WTC11 (cell line): Measurements from ENCODE around the gene WDR31. TPM values are rescaled to one million over a fixed set of nuclear protein-coding genes. Genes with fewer than 3 reads are reported as not detected.
"Not testable (repeated sequence)": the region's sequence is repeated elsewhere in the genome, so short reads cannot be mapped to it uniquely, and the experiment has no call there.

Source experiments
- ATAC-seq: fragments of 200-7000 bp; cut with Tn5 transposase; 2 replicates; pipeline ENCODE4 v1.10.0; 2021; ENCODE audit warnings: mild to moderate bottlenecking, moderate library complexity
- CTCF ChIA-PET: fragments of 300-600 bp; sonication (Branson Sonifier 250); formaldehyde crosslinking; loops from one replicate; lab custom pipeline; 2021; ENCODE audit warnings: antibody characterized with exemption; lab: Charles Lee
- POLR2A ChIA-PET: fragments of 350-600 bp; sonication (Branson Sonifier 250); formaldehyde crosslinking; loops from one replicate; lab custom pipeline; 2021; ENCODE audit warnings: antibody characterized with exemption; lab: Charles Lee
- DNase-seq: peaks from one replicate; pipeline ENCODE4 v3.0.0; 2021; ENCODE audit warnings: low spot score
- H3K27ac Mint-ChIP-seq: 2 replicates; pipeline ENCODE4 v1.8.0; 2021; ENCODE audit warnings: mixed read lengths
- H3K27me3 Mint-ChIP-seq: 2 replicates; pipeline ENCODE4 v1.8.0; 2021; ENCODE audit warnings: low read depth, mild to moderate bottlenecking, moderate library complexity, mixed read lengths
- H3K36me3 Mint-ChIP-seq: 2 replicates; pipeline ENCODE4 v1.8.0; 2021; ENCODE audit warnings: mixed read lengths
- H3K4me1 Mint-ChIP-seq: 2 replicates; pipeline ENCODE4 v1.8.0; 2022; ENCODE audit warnings: mixed read lengths
- H3K4me3 Mint-ChIP-seq: 2 replicates; pipeline ENCODE4 v1.8.0; 2021; ENCODE audit warnings: mild to moderate bottlenecking, moderate library complexity, mixed read lengths
- H3K9me3 Mint-ChIP-seq: 2 replicates; pipeline ENCODE4 v1.8.0; 2021; ENCODE audit warnings: mixed read lengths
- GABPB1 ChIP-seq: sonication (generic); formaldehyde crosslinking; IDR thresholded peaks from 2 replicates; pipeline ENCODE4 v1.8.1; 2023; ENCODE audit warnings: mild to moderate bottlenecking, missing genetic modification reagents
- NFATC4 ChIP-seq: fragments of 250-450 bp; sonication (Bioruptor Pico); IDR thresholded peaks from 2 replicates; pipeline ENCODE4 v1.9.0; 2021; ENCODE audit warnings: mild to moderate bottlenecking
- PRRX2 ChIP-seq: fragments of 250-450 bp; sonication (Bioruptor Pico); IDR thresholded peaks from 2 replicates; pipeline ENCODE4 v1.8.0; 2021; ENCODE audit warnings: mild to moderate bottlenecking
- ZNF121 ChIP-seq: sonication (generic); formaldehyde crosslinking; IDR thresholded peaks from 2 replicates; pipeline ENCODE4 v1.8.0; 2023; ENCODE audit warnings: missing genetic modification reagents
- ZNF396 ChIP-seq: fragments of 250-450 bp; sonication (Bioruptor Pico); IDR thresholded peaks from 2 replicates; pipeline ENCODE4 v1.8.0; 2021; ENCODE audit warnings: mild to moderate bottlenecking, moderate library complexity, borderline replicate concordance
- total RNA-seq: library from RNA; stranded (reverse); gene quantifications from 3 replicates; pipeline ENCODE4 v1.2.3, GENCODE V29; 2021
- TF ChIP-seq, protein P1 (sequence below): sonication (generic); formaldehyde crosslinking; IDR thresholded peaks from 2 replicates; pipeline ENCODE4 v1.8.1; 2023; ENCODE audit warnings: mild to moderate bottlenecking, missing genetic modification reagents, moderate library complexity
- TF ChIP-seq, protein P2 (sequence below): fragments of 250-450 bp; sonication (Bioruptor Pico); IDR thresholded peaks from 2 replicates; pipeline ENCODE4 v1.9.0; 2021; ENCODE audit warnings: mild to moderate bottlenecking
- TF ChIP-seq, protein P3 (sequence below): sonication (generic); formaldehyde crosslinking; IDR thresholded peaks from 2 replicates; pipeline ENCODE4 v1.8.0; 2022; ENCODE audit warnings: missing genetic modification reagents
- TF ChIP-seq, protein P4 (sequence below): sonication (generic); formaldehyde crosslinking; IDR thresholded peaks from 2 replicates; pipeline ENCODE4 v1.8.1; 2022; ENCODE audit warnings: missing genetic modification reagents, borderline replicate concordance

WDR31 gene
- total RNA-seq, 1 experiment from 2014 or later = 0.37 TPM

DNA sequence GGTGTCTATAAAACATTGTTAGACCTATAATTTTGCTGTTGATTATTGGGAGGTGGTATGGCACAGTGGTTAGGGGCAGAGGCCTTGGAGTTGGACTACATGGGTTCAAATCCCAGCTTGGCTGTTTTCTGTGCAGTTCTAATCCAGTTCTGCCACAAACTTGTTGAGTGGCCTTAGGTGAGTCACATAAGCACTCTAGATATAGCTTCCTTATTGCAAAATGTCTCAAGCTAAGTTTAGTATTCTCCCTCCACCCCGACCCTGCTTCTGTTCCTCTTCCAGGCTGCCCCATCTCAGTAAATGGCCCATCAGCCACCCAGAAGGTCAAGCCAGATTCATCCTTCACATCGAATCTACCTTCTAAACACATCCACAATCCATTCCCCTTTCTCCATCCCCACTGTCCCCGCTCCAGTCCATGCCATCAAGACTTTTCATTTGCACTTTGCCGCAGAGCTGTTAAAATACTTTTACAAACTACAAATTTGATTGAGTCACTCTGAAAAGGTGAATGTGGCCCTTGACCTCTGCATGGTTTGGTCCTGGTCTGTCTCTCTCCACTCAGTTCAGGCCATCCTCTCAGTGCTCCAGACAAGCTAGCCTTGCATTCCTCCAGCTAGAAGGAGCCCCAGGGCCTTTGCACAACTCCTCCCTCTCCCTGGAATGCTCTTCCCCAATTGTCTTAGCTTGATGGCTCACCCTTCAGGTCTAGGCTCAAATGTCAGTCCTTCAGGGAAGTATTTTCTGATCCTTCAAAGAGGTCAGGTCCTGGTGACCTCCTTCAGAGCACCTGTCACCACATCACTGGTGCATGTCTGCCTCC is 46.7 kb upstream of the WDR31 start (continued):
- TF ChIP-seq, protein P1, sequence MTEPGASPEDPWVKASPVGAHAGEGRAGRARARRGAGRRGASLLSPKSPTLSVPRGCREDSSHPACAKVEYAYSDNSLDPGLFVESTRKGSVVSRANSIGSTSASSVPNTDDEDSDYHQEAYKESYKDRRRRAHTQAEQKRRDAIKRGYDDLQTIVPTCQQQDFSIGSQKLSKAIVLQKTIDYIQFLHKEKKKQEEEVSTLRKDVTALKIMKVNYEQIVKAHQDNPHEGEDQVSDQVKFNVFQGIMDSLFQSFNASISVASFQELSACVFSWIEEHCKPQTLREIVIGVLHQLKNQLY = no peak
- TF ChIP-seq ZNF396 (CRISPR knock-in tag) = no peak
- TF ChIP-seq, protein P2, sequence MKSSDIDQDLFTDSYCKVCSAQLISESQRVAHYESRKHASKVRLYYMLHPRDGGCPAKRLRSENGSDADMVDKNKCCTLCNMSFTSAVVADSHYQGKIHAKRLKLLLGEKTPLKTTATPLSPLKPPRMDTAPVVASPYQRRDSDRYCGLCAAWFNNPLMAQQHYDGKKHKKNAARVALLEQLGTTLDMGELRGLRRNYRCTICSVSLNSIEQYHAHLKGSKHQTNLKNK = no peak
- no peak for TF ChIP-seq PRRX2 (CRISPR knock-in tag)
- TF ChIP-seq, all 79 proteins: peak for 0

DNA sequence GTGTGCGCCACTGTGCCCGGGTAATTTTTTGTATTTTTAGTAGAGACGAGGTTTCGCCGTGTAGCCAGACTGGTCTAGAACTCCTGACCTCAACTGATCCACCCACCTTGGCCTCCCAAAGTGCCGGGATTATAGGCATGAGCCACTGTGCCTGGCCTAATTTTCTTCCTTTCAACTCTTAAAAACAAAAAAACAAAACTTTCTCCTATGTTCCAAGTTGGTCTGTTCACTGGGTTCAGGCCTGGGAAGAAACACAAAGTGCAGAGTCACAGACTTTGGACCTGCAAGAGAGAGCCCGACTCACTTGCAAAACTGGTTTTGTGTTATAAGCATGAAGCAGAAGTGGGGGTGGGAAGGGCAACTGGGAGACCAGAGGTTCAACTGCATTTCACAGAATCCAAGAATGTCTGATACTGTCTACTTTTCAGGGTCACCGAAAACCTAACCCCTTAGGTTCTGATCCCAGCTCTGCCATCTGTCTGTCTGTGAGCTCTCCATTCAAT is 41.9 kb upstream of the WDR31 start:
- H3K4me1 Mint-ChIP-seq = peaks cover 15% of the 10 kb centered on the region
- DNase-seq (no peak), ATAC-seq (no peak)
- TF ChIP-seq NFATC4 (CRISPR knock-in tag) = no peak
- 0 out of 2 replicates have a peak, but pooled peaks have one; percentile 14 for TF ChIP-seq GABPB1 (CRISPR knock-in tag)
- TF ChIP-seq, all 79 proteins: peak for 1
- H3K27me3 Mint-ChIP-seq = no peaks in the 10 kb centered on the region; the same call in 1 of the 2 replicates
- H3K4me3 Mint-ChIP-seq = no peak overlapping the region
- no peaks in the 10 kb centered on the region for H3K9me3 Mint-ChIP-seq
- ChIA-PET CTCF (interaction anchor here (1.0 kb wide), 1 partner anchor 273 kb away, joined by 3 read pairs; no protein-coding TSS in a partner anchor), POLR2A (no interaction called here)
- H3K36me3 Mint-ChIP-seq = no peaks in the 10 kb centered on the region; the same call in 1 of the 2 replicates
- H3K27ac Mint-ChIP-seq = no peak overlapping the region

DNA sequence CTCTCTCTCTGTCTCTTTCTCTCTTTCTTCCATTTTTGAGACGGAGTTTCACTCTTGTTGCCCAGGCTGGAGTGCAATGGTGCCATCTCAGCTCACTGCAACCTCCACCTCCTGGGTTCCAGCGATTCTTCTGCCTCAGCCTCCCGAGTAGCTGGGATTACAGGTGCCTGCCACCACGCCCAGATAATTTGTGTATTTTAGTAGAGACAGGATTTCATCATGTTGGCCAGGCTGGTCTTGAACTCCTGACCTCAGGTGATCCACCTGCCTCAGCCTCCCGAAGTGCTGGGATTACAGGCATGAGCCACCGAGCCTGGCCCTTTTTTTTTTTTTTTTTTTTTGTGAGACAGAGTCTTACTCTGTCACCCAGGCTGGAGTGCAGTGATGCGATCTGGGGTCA is 41.4 kb upstream of the WDR31 start:
- H3K27me3 Mint-ChIP-seq, ATAC-seq, POLR2A ChIA-PET, H3K4me3 Mint-ChIP-seq, DNase-seq, H3K36me3 Mint-ChIP-seq, H3K9me3 Mint-ChIP-seq, H3K27ac Mint-ChIP-seq: not testable (repeated sequence)
- CTCF ChIA-PET = interaction anchor here (0.6 kb wide), 1 partner anchor 110 kb away, joined by 3 read pairs; no protein-coding TSS in a partner anchor
- peaks cover 15% of the 10 kb centered on the region for H3K4me1 Mint-ChIP-seq

DNA sequence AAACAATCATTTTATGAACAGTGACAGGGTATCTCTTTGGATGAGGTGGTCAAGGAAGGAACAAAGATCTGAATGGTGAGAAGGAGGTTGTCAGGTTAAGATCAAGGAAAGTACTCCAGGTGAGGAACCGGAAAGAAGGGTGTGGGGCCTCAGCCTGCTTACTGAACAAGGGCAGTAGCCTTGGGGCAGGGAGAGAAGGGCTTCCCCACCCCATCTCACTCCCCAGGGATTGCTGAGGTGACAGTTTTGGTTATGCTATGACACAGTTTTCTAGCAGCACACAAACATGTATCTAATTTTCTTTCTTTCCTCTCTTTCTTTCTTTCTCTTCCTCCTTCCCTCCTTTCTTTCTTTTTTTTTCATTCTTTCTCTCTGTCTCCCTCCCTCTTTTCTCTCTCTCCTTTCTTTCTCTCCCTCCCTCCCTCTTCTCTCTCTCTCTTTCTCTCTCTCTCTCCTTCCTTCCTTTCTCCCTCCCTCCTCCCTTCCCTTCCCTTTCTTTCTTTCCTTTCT is 40.8 kb upstream of the WDR31 start:
- no peaks in the 10 kb centered on the region for H3K36me3 Mint-ChIP-seq
- 0 out of 2 replicates have a peak overlapping the region, but pooled peaks have one; percentile 10 for H3K27ac Mint-ChIP-seq
- ChIA-PET POLR2A (no interaction called here), CTCF (interaction anchor here (0.6 kb wide), 1 partner anchor 110 kb away, joined by 3 read pairs; no protein-coding TSS in a partner anchor)
- H3K4me1 Mint-ChIP-seq = peaks cover 15% of the 10 kb centered on the region
- TF ChIP-seq, protein P3, sequence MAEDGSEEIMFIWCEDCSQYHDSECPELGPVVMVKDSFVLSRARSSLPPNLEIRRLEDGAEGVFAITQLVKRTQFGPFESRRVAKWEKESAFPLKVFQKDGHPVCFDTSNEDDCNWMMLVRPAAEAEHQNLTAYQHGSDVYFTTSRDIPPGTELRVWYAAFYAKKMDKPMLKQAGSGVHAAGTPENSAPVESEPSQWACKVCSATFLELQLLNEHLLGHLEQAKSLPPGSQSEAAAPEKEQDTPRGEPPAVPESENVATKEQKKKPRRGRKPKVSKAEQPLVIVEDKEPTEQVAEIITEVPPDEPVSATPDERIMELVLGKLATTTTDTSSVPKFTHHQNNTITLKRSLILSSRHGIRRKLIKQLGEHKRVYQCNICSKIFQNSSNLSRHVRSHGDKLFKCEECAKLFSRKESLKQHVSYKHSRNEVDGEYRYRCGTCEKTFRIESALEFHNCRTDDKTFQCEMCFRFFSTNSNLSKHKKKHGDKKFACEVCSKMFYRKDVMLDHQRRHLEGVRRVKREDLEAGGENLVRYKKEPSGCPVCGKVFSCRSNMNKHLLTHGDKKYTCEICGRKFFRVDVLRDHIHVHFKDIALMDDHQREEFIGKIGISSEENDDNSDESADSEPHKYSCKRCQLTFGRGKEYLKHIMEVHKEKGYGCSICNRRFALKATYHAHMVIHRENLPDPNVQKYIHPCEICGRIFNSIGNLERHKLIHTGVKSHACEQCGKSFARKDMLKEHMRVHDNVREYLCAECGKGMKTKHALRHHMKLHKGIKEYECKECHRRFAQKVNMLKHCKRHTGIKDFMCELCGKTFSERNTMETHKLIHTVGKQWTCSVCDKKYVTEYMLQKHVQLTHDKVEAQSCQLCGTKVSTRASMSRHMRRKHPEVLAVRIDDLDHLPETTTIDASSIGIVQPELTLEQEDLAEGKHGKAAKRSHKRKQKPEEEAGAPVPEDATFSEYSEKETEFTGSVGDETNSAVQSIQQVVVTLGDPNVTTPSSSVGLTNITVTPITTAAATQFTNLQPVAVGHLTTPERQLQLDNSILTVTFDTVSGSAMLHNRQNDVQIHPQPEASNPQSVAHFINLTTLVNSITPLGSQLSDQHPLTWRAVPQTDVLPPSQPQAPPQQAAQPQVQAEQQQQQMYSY = no peak
- TF ChIP-seq ZNF121 (CRISPR knock-in tag) = no peak
- no peak for TF ChIP-seq PRRX2 (CRISPR knock-in tag)
- TF ChIP-seq, protein P4, sequence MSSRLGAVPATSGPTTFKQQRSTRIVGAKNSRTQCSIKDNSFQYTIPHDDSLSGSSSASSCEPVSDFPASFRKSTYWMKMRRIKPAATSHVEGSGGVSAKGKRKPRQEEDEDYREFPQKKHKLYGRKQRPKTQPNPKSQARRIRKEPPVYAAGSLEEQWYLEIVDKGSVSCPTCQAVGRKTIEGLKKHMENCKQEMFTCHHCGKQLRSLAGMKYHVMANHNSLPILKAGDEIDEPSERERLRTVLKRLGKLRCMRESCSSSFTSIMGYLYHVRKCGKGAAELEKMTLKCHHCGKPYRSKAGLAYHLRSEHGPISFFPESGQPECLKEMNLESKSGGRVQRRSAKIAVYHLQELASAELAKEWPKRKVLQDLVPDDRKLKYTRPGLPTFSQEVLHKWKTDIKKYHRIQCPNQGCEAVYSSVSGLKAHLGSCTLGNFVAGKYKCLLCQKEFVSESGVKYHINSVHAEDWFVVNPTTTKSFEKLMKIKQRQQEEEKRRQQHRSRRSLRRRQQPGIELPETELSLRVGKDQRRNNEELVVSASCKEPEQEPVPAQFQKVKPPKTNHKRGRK = peak; percentile 87
- H3K27me3 Mint-ChIP-seq = no peaks in the 10 kb centered on the region; the same call in 1 of the 2 replicates
- no peaks in the 10 kb centered on the region for H3K9me3 Mint-ChIP-seq
- ATAC-seq (no peak), DNase-seq (no peak)
- H3K4me3 Mint-ChIP-seq = no peak overlapping the region

DNA sequence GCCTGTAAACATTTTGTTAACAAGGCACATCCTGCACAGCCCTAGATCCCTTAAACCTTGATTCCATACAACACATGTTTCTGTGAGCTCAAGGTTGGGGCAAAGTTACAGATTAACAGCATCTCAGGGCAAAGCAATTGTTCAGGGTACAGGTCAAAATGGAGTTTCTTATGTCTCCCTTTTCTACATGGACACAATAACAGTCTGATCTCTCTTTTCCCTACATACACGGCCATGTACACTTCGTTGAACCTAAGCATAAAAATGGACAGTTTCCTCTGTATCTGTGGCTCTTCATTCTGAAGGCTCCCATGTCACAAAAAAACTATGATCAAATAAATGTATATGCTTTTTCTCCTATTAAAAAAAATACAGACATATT is 39.7 kb upstream of the WDR31 start:
- H3K27ac Mint-ChIP-seq, H3K27me3 Mint-ChIP-seq, H3K36me3 Mint-ChIP-seq, H3K4me3 Mint-ChIP-seq, DNase-seq, POLR2A ChIA-PET, CTCF ChIA-PET, H3K9me3 Mint-ChIP-seq, ATAC-seq: not testable (repeated sequence)
- peaks cover 15% of the 10 kb centered on the region for H3K4me1 Mint-ChIP-seq

DNA sequence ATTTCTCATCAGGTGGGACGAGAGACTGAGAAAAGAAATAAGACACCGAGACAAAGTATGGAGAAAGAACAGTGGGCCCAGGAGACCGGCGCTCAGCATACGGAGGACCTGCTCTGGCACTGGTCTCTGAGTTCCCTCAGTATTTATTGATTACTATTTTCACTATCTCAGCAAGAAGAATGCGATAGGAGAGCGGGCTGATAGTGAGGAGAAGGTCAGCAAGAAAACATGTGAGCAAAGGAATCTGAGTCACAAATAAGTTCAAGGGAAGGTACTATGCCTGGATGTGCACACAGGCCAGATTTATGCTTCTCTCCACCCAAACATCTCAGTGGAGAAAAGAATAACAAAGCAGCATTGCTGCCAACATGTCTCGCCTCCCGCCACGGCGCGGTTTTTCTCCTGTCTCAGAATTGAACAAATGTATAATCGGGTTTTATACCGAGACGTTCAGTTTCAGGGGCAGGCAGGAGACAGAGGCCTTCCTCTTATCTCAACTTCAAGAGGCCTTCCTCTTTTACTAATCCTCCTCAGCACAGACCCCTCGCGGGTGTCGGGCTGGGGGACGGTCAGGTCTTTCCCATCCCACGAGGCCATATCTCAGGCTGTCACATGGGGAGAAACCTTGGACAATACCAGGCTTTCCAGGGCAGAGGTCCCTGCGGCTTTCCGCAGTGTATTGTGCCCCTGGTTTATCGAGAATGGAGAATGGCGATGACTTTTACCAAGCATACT is 39.2 kb upstream of the WDR31 start:
- DNase-seq, ATAC-seq, H3K27me3 Mint-ChIP-seq, H3K27ac Mint-ChIP-seq, H3K9me3 Mint-ChIP-seq, H3K36me3 Mint-ChIP-seq, POLR2A ChIA-PET, H3K4me3 Mint-ChIP-seq, CTCF ChIA-PET: not testable (repeated sequence)
- H3K4me1 Mint-ChIP-seq = peaks cover 15% of the 10 kb centered on the region
